ENCODE results near the gene OLFML2A. TPM values are rescaled to one million over a fixed set of nuclear protein-coding genes. Genes with fewer than 3 reads are reported as not detected.

The OLFML2A gene
- total and polyA plus RNA-seq, 2 of the 4 experiments (the other 2 are of a cell fraction), result 2.0 to 5.9 TPM

DNA sequence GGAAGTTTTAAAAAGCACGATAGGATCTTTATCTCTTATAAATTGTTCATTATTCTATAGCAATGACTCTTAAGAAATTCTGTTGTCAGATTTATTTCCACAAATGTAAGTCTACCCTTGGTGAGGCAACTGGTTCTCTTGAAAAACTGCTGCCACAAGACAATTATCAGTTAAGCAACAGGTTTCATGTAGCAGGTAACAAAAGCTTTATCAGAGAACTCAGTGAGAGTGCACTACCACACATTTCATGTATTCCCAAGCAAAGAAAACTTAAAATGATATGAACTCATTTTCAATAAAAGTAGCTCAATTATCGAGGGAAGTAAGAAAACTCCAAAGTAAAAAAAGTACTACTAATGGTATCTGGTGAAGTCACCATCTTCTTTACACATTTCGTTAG lies 15.2 kb upstream of the OLFML2A start:
- DNase-seq (no peak), ATAC-seq (ENCODE audit: low read depth) (no peak)
- POLR2A ChIA-PET (ENCODE audit: unreplicated experiment), result no interaction called here
- no peak overlapping the region for H2AFZ ChIP-seq (replicated peaks; ENCODE audit: low read length, poor library complexity)
- H3K4me2 ChIP-seq (ENCODE audit: low read depth, low read length), result no peak overlapping the region
- no peaks in the 10 kb centered on the region for H4K20me1 ChIP-seq (ENCODE audit: insufficient read depth, low read length)
- no peak overlapping the region for H3K4ac ChIP-seq (ENCODE audit: low read depth, low read length)
- no peak overlapping the region for H2AK5ac ChIP-seq (ENCODE audit: low read depth, low read length)
- H2BK20ac ChIP-seq (ENCODE audit: low read depth, low read length), result no peak overlapping the region
- H2AK9ac ChIP-seq (replicated peaks; ENCODE audit: low read depth, low read length, poor library complexity), result no peak overlapping the region
- no peak overlapping the region for H4K91ac ChIP-seq (ENCODE audit: insufficient read depth, low read depth, low read length)
- no peak overlapping the region for H2BK5ac ChIP-seq (ENCODE audit: low read depth, low read length, poor library complexity, severe bottlenecking)
- no CpG with 5 or more reads among the region's 3 CpGs for WGBS, 2 experiments (ENCODE audit: extremely low coverage in 2 of 2, insufficient read length in 1 of 2)
- in situ Hi-C loops (cut with MboI; ENCODE audit: low sequenced_read_pairs) (no loop called here), dilution Hi-C loops (cut with HindIII; ENCODE audit: low sequenced_read_pairs, unreplicated experiment) (no loop called here), intact Hi-C loops (cut with micrococcal nuclease) (no loop called here)
- H3K4me3 ChIP-seq (ENCODE audit: insufficient read depth, low read depth, low read length), result no peak overlapping the region
- no peak overlapping the region for H2BK120ac ChIP-seq (ENCODE audit: low read depth, low read length)
- H4K5ac ChIP-seq (ENCODE audit: low read depth, low read length), result no peak overlapping the region
- no peak overlapping the region for H3K14ac ChIP-seq (replicated peaks; ENCODE audit: low read depth, low read length)
- no peaks in the 10 kb centered on the region for H3K36me3 ChIP-seq (ENCODE audit: control insufficient read depth, insufficient read depth, low read length)
- peaks cover 1% of the 10 kb centered on the region; the same call in 1 of the 2 replicates for H3K4me1 ChIP-seq (ENCODE audit: control insufficient read depth, insufficient read depth, low read length)
- H2BK15ac ChIP-seq (ENCODE audit: low read depth, low read length), result no peak overlapping the region
- no TSS peak for BruUV-seq (replicated peaks)
- CTCF ChIA-PET, result interaction anchor here (1.1 kb wide), 1 partner anchor 10 kb away, joined by 3 read pairs; no protein-coding TSS in a partner anchor
- H3K23ac ChIP-seq (ENCODE audit: low read depth, low read length), result no peak overlapping the region
- no peaks in the 10 kb centered on the region for H3K9me3 ChIP-seq (ENCODE audit: control insufficient read depth, insufficient read depth, low read length)
- no peaks in the 10 kb centered on the region for H3K9me1 ChIP-seq (ENCODE audit: insufficient read depth, low read length)
- H3K27ac ChIP-seq (ENCODE audit: insufficient read depth, low read length), result no peak overlapping the region
- peaks cover 70% of the 10 kb centered on the region for H3K27me3 ChIP-seq (ENCODE audit: control insufficient read depth, insufficient read depth, low read length)
- no peak overlapping the region for H3K56ac ChIP-seq (ENCODE audit: extremely low read depth, insufficient read depth, low read length)
- no peak overlapping the region for H4K8ac ChIP-seq (ENCODE audit: low read depth in 2 of 2, low read length in 2 of 2)
- no peak overlapping the region for H3K18ac ChIP-seq (ENCODE audit: low read depth, low read length)
- no peaks in the 10 kb centered on the region for H3K79me1 ChIP-seq (ENCODE audit: low read depth in 1 of 2, low read length in 2 of 2)
- no peak for TF ChIP-seq NFE2L2 (IDR thresholded peaks at IDR 0.05; ENCODE audit: low read depth, low read length)
- TF ChIP-seq BHLHE40 (IDR thresholded peaks at IDR 0.05; ENCODE audit: low read depth, low read length), result no peak
- no peak for TF ChIP-seq CHD1 (IDR thresholded peaks at IDR 0.05; ENCODE audit: low read depth, low read length)
- TF ChIP-seq RAD21 (IDR thresholded peaks at IDR 0.05; ENCODE audit: low read length), result no peak
- TF ChIP-seq POLR2A (IDR thresholded peaks at IDR 0.05; ENCODE audit: low read depth, low read length), result no peak
- no peak for TF ChIP-seq SMC3 (IDR thresholded peaks at IDR 0.05; ENCODE audit: low read depth, low read length)
- no peak for TF ChIP-seq FOS (IDR thresholded peaks at IDR 0.05; ENCODE audit: low read depth, low read length)
- no peak for TF ChIP-seq MAFK (IDR thresholded peaks at IDR 0.05; ENCODE audit: low read depth, low read length)
- TF ChIP-seq, protein P1, sequence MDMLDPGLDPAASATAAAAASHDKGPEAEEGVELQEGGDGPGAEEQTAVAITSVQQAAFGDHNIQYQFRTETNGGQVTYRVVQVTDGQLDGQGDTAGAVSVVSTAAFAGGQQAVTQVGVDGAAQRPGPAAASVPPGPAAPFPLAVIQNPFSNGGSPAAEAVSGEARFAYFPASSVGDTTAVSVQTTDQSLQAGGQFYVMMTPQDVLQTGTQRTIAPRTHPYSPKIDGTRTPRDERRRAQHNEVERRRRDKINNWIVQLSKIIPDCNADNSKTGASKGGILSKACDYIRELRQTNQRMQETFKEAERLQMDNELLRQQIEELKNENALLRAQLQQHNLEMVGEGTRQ (IDR thresholded peaks at IDR 0.05; ENCODE audit: low read depth, low read length), result no peak
- TF ChIP-seq, protein P2, sequence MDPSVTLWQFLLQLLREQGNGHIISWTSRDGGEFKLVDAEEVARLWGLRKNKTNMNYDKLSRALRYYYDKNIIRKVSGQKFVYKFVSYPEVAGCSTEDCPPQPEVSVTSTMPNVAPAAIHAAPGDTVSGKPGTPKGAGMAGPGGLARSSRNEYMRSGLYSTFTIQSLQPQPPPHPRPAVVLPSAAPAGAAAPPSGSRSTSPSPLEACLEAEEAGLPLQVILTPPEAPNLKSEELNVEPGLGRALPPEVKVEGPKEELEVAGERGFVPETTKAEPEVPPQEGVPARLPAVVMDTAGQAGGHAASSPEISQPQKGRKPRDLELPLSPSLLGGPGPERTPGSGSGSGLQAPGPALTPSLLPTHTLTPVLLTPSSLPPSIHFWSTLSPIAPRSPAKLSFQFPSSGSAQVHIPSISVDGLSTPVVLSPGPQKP (IDR thresholded peaks at IDR 0.05; ENCODE audit: borderline replicate concordance, low read depth, low read length), result no peak
- no peak for TF ChIP-seq MXI1 (IDR thresholded peaks at IDR 0.05; ENCODE audit: borderline replicate concordance, low read depth, low read length)
- TF ChIP-seq RCOR1 (IDR thresholded peaks at IDR 0.05; ENCODE audit: insufficient replicate concordance, low read length), result no peak
- no peak overlapping the region for H3K9ac ChIP-seq (ENCODE audit: low read depth, low read length)
